K562 (cell line): ENCODE results near the gene MAP3K6. TPM values are rescaled to one million over a fixed set of nuclear protein-coding genes. Genes with fewer than 3 reads are reported as not detected.

Experiments used
- ATF7 ChIP-seq: fragments of 450-650 bp; IDR thresholded peaks from 2 replicates; pipeline ENCODE4 v1.7.1; 2014; ENCODE audit warnings: mild to moderate bottlenecking, moderate library complexity
- ETV5 ChIP-seq: sonication (generic); formaldehyde crosslinking; IDR thresholded peaks from 2 replicates; pipeline ENCODE4 v1.4.0; 2020; ENCODE audit warnings: low read depth, mild to moderate bottlenecking, missing genetic modification reagents
- NELFE ChIP-seq: IDR thresholded peaks from 2 replicates; pipeline ENCODE4 v1.6.1; 2011; ENCODE audit warnings: mild to moderate bottlenecking; ENCODE audit not compliant: insufficient read depth, insufficient read length
- NFIC ChIP-seq: fragments of 450-650 bp; IDR thresholded peaks from 2 replicates; pipeline ENCODE4 v1.6.1; 2017; ENCODE audit warnings: mild to moderate bottlenecking, inconsistent platforms
- PHF8 ChIP-seq: fragments of 200-600 bp; sonication (generic); IDR thresholded peaks from 2 replicates; pipeline ENCODE4 v1.6.1; 2012; ENCODE audit warnings: mixed run types, mild to moderate bottlenecking, inconsistent platforms, low read length, moderate library complexity, borderline replicate concordance
- SREBF2 ChIP-seq: sonication (generic); formaldehyde crosslinking; IDR thresholded peaks from 2 replicates; pipeline ENCODE4 v1.4.0; 2020; ENCODE audit warnings: mild to moderate bottlenecking, missing genetic modification reagents
- SRSF1 ChIP-seq: fragments of 200-400 bp; formaldehyde crosslinking; IDR thresholded peaks from 2 replicates; pipeline ENCODE4 v1.6.1; 2017; ENCODE audit warnings: mild to moderate bottlenecking, low read depth, low read length, moderate library complexity
- ZC3H8 ChIP-seq: fragments of 450-650 bp; IDR thresholded peaks from 2 replicates; pipeline ENCODE4 v1.6.1; 2017
- ZNF197 ChIP-seq: fragments of 200-800 bp; sonication (Bioruptor generic); IDR thresholded peaks from 2 replicates; pipeline ENCODE4 v1.6.1; 2016; ENCODE audit warnings: low read depth, missing genetic modification characterization, missing compliant biosample characterization
- ZNF24 ChIP-seq: fragments of 450-650 bp; IDR thresholded peaks from 2 replicates; pipeline ENCODE4 v1.6.1; 2016
- polyA plus RNA-seq, 8 experiments: library from polyadenylated mRNA; depleted of rRNA in 4 of 8; stranded (reverse) in 5 of 8; unstranded in 3 of 8; fragments of >200 nt; fragmentation: Nextera tagmentation in 2 of 8; fragmentation: Illumina TruSeq in 1 of 8; extraction: Ambion mirVana in 2 of 8; extraction: Trizol in 1 of 8; gene quantifications; 2 replicates each; pipeline versions ENCODE4 v1.2.1 to v1.2.3, GENCODE V29; 2011 to 2014; ENCODE audit warnings: inconsistent platforms in 1 of 8, missing spikeins in 1 of 8
- total RNA-seq, 7 experiments: library from RNA; depleted of rRNA in 6 of 7; stranded (reverse); fragments of >200 nt in 6 of 7; fragmentation: Illumina TruSeq in 2 of 7; extraction: Trizol in 2 of 7; gene quantifications; 2 replicates each; pipeline versions ENCODE4 v1.2.1 to v1.2.3, GENCODE V29; 2011 to 2021; ENCODE audit warnings: low replicate concordance in 1 of 7
- TF ChIP-seq, protein P1 (sequence below): fragments of 450-650 bp; IDR thresholded peaks from 2 replicates; pipeline ENCODE4 v1.6.1; 2017; ENCODE audit warnings: antibody characterized with exemption
- TF ChIP-seq, protein P2 (sequence below): fragments of 250-450 bp; sonication (Bioruptor Pico); IDR thresholded peaks from 2 replicates; pipeline ENCODE4 v1.6.1; 2021; ENCODE audit warnings: mild to moderate bottlenecking
- TF ChIP-seq, protein P3 (sequence below): fragments of 450-650 bp; formaldehyde crosslinking; IDR thresholded peaks from 2 replicates; pipeline ENCODE4 v1.4.0; 2020; ENCODE audit warnings: mild to moderate bottlenecking, moderate library complexity
- TF ChIP-seq, protein P4 (sequence below): sonication (generic); formaldehyde crosslinking; IDR thresholded peaks from 2 replicates; pipeline ENCODE4 v1.8.1; 2023; ENCODE audit warnings: mild to moderate bottlenecking, missing genetic modification reagents
- TF ChIP-seq, protein P5 (sequence below): fragments of 250-450 bp; sonication (Bioruptor Pico); IDR thresholded peaks from 2 replicates; pipeline ENCODE4 v1.8.0; 2022; ENCODE audit warnings: moderate library complexity, mild to moderate bottlenecking, inconsistent platforms

Gene MAP3K6
- total and polyA plus RNA-seq, 9 of the 15 experiments (the other 6 are each of a cell fraction or from before 2014, with no cell fraction given) = 0.99 to 21.9 (median 7.0) TPM

DNA sequence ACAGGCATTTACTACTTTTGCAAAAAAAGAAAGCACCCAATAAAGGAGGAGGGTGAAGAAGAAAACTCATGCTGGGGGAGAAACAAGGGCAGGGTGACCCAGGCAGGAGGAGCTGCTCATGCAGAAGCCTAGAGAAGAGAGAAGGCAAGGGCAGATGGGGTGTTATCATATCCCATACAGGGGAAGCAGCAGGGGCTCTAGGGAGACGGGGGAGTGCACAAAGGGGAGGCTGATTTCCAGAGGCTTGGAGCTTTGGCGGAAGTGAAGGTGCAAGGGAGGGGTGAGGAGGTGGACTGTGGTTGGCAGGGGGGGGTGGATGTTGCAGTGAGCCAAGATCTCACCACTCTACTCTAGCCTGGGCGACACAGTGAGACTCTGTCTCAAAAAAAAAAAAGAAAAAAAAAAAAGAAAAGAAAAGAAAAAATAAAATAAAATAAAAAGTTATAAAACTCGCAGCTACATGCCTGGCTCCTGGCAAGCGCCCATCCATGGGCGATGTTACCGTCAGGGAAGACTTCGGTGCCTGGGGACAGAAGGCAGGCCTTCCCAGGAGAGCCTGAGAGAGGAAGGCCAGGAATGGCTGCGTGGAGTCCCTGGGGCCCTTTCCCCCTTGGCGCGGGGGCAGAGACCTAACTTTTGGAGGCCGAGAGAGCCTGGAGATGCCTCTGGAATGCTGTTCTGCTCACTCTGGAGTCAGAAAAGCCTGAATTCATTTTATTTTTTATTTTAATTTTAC lies 11.2 kb upstream of the MAP3K6 start (continued):
- TF ChIP-seq NFIC (no peak), ETV5 (CRISPR knock-in tag) (peak; percentile 50; the same call in 1 of the 2 replicates), ZNF197 (CRISPR knock-in tag) (no peak), NELFE (no peak), ATF7 (no peak), SREBF2 (no peak), ZC3H8 (no peak), PHF8 (no peak), ZNF24 (no peak), SRSF1 (no peak)
- TF ChIP-seq, protein P1, sequence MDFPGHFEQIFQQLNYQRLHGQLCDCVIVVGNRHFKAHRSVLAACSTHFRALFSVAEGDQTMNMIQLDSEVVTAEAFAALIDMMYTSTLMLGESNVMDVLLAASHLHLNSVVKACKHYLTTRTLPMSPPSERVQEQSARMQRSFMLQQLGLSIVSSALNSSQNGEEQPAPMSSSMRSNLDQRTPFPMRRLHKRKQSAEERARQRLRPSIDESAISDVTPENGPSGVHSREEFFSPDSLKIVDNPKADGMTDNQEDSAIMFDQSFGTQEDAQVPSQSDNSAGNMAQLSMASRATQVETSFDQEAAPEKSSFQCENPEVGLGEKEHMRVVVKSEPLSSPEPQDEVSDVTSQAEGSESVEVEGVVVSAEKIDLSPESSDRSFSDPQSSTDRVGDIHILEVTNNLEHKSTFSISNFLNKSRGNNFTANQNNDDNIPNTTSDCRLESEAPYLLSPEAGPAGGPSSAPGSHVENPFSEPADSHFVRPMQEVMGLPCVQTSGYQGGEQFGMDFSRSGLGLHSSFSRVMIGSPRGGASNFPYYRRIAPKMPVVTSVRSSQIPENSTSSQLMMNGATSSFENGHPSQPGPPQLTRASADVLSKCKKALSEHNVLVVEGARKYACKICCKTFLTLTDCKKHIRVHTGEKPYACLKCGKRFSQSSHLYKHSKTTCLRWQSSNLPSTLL = no peak
- TF ChIP-seq, protein P2, sequence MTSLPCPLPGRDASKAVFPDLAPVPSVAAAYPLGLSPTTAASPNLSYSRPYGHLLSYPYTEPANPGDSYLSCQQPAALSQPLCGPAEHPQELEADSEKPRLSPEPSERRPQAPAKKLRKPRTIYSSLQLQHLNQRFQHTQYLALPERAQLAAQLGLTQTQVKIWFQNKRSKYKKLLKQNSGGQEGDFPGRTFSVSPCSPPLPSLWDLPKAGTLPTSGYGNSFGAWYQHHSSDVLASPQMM = no peak
- TF ChIP-seq, protein P3, sequence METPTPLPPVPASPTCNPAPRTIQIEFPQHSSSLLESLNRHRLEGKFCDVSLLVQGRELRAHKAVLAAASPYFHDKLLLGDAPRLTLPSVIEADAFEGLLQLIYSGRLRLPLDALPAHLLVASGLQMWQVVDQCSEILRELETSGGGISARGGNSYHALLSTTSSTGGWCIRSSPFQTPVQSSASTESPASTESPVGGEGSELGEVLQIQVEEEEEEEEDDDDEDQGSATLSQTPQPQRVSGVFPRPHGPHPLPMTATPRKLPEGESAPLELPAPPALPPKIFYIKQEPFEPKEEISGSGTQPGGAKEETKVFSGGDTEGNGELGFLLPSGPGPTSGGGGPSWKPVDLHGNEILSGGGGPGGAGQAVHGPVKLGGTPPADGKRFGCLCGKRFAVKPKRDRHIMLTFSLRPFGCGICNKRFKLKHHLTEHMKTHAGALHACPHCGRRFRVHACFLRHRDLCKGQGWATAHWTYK (CRISPR knock-in tag) = no peak
- TF ChIP-seq, protein P4, sequence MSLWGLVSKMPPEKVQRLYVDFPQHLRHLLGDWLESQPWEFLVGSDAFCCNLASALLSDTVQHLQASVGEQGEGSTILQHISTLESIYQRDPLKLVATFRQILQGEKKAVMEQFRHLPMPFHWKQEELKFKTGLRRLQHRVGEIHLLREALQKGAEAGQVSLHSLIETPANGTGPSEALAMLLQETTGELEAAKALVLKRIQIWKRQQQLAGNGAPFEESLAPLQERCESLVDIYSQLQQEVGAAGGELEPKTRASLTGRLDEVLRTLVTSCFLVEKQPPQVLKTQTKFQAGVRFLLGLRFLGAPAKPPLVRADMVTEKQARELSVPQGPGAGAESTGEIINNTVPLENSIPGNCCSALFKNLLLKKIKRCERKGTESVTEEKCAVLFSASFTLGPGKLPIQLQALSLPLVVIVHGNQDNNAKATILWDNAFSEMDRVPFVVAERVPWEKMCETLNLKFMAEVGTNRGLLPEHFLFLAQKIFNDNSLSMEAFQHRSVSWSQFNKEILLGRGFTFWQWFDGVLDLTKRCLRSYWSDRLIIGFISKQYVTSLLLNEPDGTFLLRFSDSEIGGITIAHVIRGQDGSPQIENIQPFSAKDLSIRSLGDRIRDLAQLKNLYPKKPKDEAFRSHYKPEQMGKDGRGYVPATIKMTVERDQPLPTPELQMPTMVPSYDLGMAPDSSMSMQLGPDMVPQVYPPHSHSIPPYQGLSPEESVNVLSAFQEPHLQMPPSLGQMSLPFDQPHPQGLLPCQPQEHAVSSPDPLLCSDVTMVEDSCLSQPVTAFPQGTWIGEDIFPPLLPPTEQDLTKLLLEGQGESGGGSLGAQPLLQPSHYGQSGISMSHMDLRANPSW (CRISPR knock-in tag) = no peak
- TF ChIP-seq, protein P5, sequence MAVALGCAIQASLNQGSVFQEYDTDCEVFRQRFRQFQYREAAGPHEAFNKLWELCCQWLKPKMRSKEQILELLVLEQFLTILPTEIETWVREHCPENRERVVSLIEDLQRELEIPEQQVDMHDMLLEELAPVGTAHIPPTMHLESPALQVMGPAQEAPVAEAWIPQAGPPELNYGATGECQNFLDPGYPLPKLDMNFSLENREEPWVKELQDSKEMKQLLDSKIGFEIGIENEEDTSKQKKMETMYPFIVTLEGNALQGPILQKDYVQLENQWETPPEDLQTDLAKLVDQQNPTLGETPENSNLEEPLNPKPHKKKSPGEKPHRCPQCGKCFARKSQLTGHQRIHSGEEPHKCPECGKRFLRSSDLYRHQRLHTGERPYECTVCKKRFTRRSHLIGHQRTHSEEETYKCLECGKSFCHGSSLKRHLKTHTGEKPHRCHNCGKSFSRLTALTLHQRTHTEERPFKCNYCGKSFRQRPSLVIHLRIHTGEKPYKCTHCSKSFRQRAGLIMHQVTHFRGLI (CRISPR knock-in tag) = no peak
